ENCODE results near the gene IRF2BP2. TPM values are rescaled to one million over a fixed set of nuclear protein-coding genes. Genes with fewer than 3 reads are reported as not detected.

Gene IRF2BP2
- total and polyA plus RNA-seq, 2 of the 13 experiments (the other 11 are each of a cell fraction or from before 2014, with no cell fraction given): 140 to 147 TPM

- TF ChIP-seq AFF4 (CRISPR knock-in tag; IDR thresholded peaks at IDR 0.05) (peak; percentile 100), NCOR1 (IDR thresholded peaks at IDR 0.05; ENCODE audit: borderline replicate concordance, low read length) (no peak; the same call in 1 of the 2 replicates), FLYWCH1 (CRISPR knock-in tag; IDR thresholded peaks at IDR 0.05) (0 out of 2 replicates have a peak, but pooled peaks have one; percentile 56), RBM39 (IDR thresholded peaks at IDR 0.05; ENCODE audit: low read depth, low read length, poor library complexity, severe bottlenecking) (no peak), JUN (CRISPR knock-in tag; IDR thresholded peaks at IDR 0.05) (peak; percentile 88), MAF1 (CRISPR knock-in tag; IDR thresholded peaks at IDR 0.05; ENCODE audit: borderline replicate concordance) (no peak), ZNF30 (CRISPR knock-in tag; IDR thresholded peaks at IDR 0.05) (peak; percentile 72; the same call in 1 of the 2 replicates), ZNF614 (CRISPR knock-in tag; IDR thresholded peaks at IDR 0.05; ENCODE audit: borderline replicate concordance) (no peak), ZNF431 (CRISPR knock-in tag; IDR thresholded peaks at IDR 0.05; ENCODE audit: borderline replicate concordance, low read depth) (no peak), RCOR2 (CRISPR knock-in tag; IDR thresholded peaks at IDR 0.05) (no peak), ZZZ3 (CRISPR knock-in tag; IDR thresholded peaks at IDR 0.05; ENCODE audit: borderline replicate concordance) (peak; percentile 29; the same call in 1 of the 2 replicates), PAXIP1 (CRISPR knock-in tag; conservative IDR thresholded peaks at IDR 0.05) (peak; percentile 49), SPEN (CRISPR knock-in tag; IDR thresholded peaks at IDR 0.05; ENCODE audit: low read depth) (peak; percentile 39; the same call in 1 of the 2 replicates), ZEB1 (IDR thresholded peaks at IDR 0.05; ENCODE audit: insufficient replicate concordance, low read depth) (no peak), ETV5 (CRISPR knock-in tag; IDR thresholded peaks at IDR 0.05; ENCODE audit: borderline replicate concordance) (peak; percentile 59; the same call in 1 of the 2 replicates), HOMEZ (CRISPR knock-in tag; IDR thresholded peaks at IDR 0.05; ENCODE audit: low read depth) (no peak), ZNF331 (CRISPR knock-in tag; IDR thresholded peaks at IDR 0.05) (no peak)
Measured at GRCh38 chr1:234608025-234608910, 1.7 kb downstream of the IRF2BP2 start (continued).

Data from HepG2 (cell line).